CD4-positive, alpha-beta T cell treated with Interleukin-15 for 4 hours (primary cell): ENCODE data around the gene SRRM1.
"Not testable (repeated sequence)": the region's sequence is repeated elsewhere in the genome, so short reads cannot be mapped to it uniquely, and the experiment has no call there.

Experiments
- DNase-seq: peaks from one replicate; pipeline ENCODE4 v3.0.0-alpha.2; 2020; ENCODE audit warnings: low spot score

Gene SRRM1

GRCh38 chr1:24694380-24694843 lies 51.3 kb downstream of the SRRM1 start:
- DNase-seq, result peak; percentile 13

DNA sequence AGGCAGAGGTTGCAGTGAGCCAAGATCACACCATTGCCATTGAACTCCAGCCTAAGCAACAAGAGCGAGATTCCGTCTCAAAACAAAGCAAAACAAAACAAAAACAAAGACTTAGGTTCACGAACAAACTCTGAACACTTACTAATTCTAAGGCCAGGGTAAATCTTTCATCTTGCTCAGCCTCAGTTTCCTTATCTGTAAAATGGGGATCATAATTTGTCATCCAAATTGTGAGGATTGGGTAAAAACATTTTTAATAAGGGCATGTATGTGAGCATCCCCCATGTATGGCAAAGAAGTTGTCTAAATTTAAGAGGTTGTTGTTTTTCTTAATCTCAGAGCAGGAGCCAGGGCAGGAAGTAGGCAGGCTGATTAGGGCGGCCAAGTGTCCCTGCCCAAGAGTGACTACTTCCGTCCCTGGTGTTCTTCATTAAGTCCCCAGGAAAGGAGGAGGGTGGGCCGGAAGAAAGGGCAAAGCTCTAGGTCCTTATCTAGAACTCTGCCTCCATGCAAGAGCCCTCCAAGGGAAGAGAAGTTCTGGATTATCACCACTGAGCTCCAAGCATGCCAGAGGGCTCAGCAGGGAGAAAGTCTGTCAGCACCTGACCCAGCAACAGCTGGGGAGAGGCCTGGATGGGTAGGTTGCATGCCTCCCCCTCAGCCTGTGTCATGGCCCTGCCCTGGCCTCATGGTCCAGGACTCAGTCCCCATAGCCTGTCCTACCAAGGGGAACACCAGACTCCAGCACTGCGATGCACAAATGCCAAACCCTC lies 52.3 kb downstream of the SRRM1 start:
- no peak for DNase-seq

- no peak for DNase-seq
Measured at GRCh38 chr1:24696041-24696755, 53.1 kb downstream of the SRRM1 start.

DNA sequence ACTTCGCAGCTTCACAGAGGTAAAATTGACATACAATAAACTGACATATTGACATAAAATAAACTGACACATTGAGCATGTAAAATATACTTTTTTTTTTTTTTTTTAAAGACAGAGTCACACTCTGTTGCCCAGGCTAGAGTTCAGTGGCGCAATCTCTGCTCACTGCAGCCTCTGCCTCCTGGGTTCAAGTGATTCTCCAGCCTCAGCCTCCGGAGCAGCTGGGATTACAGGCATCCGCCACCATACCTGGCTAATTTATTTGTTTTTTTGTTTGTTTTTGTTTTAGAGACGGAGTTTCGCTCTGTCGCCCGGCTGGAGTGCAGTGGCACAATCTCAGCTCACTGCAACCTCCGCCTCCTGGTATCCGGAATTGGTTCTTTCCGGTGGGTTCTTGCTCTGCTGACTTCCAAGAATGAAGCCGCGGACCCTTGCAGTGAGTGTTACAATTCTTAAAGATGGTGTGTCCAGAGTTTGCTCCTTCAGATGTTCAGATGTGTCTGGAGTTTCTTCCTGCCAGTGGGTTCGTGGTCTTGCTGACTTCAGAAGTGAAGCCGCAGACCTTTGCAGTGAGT lies 53.7 kb downstream of the SRRM1 start:
- DNase-seq, result no peak

GRCh38 chr1:24697453-24698001 lies 54.4 kb downstream of the SRRM1 start:
- not testable (repeated sequence) for DNase-seq

- DNase-seq, result not testable (repeated sequence)
Measured at GRCh38 chr1:24698326-24698725, 55.2 kb downstream of the SRRM1 start.

DNA sequence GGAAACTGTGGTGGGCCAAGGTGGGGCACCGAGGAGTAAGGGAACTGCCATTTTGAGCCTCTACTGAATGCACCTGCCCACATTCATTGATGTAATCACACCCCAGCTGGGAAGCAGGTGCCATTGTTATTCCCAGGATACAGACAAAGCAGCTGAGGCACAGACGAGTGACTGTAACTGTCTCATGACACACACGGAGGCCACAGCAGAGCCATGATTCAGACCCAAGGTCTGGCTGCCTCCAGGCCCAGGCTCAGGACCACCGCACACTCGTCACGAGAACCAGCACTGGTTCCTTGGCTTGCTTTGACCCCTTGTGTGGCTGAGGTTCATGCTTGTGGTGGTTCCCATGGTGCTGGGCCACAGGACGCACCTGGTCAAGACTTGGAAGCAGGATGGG lies 56.5 kb downstream of the SRRM1 start:
- no peak for DNase-seq

DNA sequence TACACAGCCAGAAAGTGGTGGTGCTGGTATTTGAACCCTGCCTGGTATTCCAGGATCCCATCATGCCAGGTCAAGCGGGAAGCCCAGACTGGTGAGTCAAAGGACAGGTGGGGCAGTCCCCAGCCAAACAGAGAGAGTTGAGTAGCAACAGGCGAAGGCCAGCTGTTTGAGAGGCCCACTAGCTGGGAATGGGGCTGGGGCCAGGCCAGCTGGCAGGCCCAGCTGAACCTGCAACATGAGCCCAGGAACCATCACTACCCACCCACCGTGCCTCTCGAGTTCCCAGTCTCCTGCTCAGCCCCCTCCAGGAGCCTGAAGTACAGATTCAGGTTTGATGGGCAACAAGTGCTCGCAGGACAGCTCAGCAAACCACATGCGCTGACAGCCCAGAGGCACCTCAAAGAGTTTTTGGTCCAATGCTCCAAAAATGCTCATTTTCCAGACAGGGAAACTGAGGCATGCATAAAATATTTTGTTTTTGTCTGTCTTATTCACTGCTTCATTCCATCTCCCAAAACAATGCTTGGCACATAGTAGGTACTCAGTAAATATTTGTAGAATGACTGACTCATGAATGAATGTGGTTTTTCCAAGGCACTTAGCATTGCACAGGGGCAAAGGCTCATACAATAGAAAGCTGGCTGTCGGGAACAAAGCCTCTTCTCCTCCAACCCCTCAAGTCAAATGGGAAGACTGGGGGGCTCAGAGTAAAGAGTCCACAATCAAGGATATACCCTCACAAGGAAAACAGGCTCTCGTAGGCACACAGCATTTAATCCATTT lies 59.6 kb downstream of the SRRM1 start:
- no peak for DNase-seq

DNA sequence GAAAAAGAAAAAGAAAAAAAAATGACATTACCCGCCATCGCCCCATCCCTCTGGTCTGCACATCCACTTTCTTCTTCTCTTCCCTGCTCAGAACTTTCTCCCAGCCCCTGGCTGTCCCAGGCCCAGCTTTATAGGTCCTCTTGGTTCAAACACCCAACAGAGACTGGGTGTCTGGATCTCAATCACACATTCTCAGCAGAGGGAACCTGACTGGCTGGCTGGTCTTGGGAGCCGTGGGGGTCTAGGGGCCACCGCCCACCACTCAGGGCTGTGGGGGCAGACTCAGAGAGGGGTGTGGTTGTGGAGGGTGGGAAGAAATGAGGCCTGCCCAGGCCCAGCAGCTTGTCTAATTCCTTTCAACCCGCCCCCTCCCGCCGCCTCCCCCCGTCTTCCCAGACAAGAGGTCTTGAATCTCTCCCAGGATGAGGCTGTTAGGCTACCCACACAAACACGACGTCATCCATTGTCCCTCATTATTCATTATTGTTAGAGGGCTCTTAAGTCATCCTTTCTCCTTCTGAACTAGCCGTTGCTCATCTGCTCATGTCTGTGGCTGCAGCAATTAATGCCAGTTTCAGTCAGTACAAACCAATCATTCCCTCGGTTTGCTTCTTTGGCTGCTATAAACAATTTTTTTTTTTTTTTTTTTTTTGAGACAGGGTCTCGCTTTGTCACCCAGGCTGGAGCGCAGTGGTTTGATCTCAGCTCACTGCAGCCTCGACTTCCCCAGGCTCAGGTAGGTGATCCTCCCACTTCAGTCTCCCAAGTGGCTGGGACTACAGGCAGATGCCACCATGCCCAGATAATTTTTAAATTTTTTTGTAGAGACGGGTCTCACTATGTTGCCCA lies 61.5 kb downstream of the SRRM1 start:
- DNase-seq, result no peak

- peak; percentile 16 for DNase-seq
Measured at GRCh38 chr1:24705260-24706073, 62.4 kb downstream of the SRRM1 start.

- DNase-seq, result not testable (repeated sequence)
Measured at GRCh38 chr1:24706074-24706389, 62.9 kb downstream of the SRRM1 start.

DNA sequence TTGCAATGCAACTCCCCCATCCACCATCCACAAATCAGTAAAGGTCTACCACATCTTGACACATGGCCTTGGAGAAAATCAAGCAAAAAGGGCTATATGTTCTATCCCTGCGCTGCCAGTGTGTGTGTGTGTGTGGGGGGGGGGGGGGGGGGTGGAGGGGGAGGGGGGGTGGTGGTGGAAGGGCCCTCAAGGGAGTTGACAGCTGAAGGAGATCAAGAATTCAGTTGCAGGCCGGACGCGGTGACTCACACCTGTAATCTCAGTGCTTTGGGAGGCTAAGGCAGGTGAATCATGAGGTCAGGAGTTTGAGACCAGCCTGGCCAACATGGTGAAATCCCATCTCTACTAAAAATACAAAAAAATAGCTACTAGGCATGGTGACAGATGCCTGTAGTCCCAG lies 64.6 kb downstream of the SRRM1 start:
- no peak for DNase-seq

DNA sequence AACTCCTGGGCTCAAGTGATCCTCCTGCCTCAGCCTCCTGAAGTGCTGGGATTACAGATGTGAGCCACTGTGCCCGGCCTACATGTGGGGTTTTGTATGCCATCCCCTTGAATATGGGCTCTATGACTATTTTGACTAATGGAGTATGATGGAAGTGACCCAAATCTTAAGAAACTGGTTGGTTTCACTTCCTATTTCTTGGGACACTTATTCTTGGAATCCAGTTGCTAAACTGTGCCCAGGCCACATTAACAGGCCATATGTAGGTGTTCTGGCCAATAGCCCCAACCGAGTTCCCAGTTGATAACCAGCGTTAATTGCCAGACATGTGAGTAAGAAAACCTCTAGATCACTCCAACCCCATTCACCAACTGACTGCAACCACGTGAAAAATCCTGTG lies 65.8 kb downstream of the SRRM1 start:
- no peak for DNase-seq

DNA sequence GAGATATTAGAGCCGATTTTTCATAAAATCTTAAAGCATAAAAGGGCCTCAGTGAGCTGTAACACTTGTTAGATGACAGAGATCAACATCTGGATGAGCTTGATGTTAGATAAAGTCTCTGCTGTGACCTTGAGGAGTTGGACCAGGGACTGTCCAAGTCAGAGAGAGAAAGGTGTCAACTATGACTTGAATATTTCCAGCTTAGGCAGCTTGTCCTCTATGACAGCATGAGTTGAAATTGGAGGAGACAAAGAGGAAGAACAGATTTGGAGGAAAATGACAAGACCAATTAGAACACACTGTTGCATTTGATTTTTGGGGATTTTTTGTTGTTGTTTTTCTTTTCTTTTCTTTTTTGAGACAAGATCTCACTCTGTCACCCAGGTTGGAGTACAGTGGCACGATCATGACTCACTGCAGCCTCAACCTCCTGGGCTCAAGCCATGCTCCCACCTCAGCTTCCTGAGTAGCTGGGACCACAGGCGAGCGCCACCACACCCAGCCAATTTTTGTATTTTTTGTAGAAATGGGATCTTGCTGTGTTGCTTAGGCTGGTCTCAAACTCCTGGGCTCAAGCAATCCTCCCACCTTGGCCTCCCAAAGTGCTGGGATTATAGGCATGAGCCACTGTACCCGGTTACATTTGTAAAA lies 66.8 kb downstream of the SRRM1 start:
- peak; percentile 42 for DNase-seq

GRCh38 chr1:24711329-24711728 lies 68.2 kb downstream of the SRRM1 start:
- DNase-seq, result no peak

GRCh38 chr1:24713176-24713575 lies 70.1 kb downstream of the SRRM1 start:
- DNase-seq, result no peak

DNA sequence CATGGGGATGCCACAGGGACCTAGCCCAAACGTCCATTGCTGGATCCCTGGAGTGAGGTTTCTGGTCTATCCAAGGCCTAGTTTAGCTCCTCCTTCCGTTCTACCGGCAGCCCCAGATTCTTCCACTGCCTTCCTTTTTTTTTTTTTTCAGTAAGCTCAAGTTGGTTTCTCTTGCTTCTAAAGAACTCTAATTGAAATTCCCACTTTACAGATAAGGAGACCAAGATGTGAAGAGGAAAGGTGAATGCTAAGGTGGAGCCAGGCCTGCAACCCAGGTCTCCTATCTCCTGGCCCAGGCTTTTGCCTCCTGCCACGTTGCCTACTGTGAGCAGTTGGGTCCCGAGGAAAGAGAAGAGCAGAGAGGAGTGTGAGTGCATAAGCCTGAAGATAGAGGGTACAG lies 70.6 kb downstream of the SRRM1 start:
- DNase-seq, result no peak

GRCh38 chr1:24714859-24715520 lies 71.9 kb downstream of the SRRM1 start:
- DNase-seq, result no peak

GRCh38 chr1:24715658-24716057 lies 72.6 kb downstream of the SRRM1 start:
- DNase-seq, result no peak
